Epithelial cell of esophagus (primary cell): Measurements from ENCODE around the gene PCBP3.

Experiments
- DNase-seq: peaks from one replicate; pipeline ENCODE4 v3.0.0; 2010; ENCODE audit warnings: low read depth
- H3K4me3 ChIP-seq: 2 replicates; pipeline ENCODE4 v1.5.1; 2011; ENCODE audit warnings: mild to moderate bottlenecking, low read length, control low read depth
- TF ChIP-seq, protein P1 (sequence below): IDR thresholded peaks from 2 replicates; pipeline ENCODE4 v1.5.1; 2011; ENCODE audit warnings: low read depth, mild to moderate bottlenecking, low read length, control low read depth, inconsistent platforms; ENCODE audit not compliant: insufficient read depth; ENCODE audit errors: missing control alignments

Gene PCBP3

DNA sequence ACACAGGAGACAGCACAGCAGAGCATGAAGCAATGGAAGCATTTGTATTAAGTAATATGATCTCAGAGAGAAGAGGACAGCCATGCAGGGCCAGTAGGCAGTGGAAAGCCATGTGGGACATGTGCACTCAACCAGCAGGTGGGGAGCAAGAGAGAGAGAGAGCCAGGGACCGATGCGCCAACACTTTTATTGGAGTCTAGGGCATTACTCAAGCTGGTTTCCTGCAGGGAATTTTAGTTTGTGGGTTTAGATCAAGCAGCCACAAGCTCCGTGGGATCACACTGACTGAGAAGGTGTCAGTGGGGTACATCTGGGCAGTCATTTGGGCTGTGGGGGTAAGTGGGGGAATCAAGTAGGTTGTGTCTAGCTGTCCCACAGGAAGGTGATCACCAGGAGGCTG, 137.1 kb downstream of the PCBP3 start:
- H3K4me3 ChIP-seq: no peak overlapping the region
- TF ChIP-seq, protein P1, sequence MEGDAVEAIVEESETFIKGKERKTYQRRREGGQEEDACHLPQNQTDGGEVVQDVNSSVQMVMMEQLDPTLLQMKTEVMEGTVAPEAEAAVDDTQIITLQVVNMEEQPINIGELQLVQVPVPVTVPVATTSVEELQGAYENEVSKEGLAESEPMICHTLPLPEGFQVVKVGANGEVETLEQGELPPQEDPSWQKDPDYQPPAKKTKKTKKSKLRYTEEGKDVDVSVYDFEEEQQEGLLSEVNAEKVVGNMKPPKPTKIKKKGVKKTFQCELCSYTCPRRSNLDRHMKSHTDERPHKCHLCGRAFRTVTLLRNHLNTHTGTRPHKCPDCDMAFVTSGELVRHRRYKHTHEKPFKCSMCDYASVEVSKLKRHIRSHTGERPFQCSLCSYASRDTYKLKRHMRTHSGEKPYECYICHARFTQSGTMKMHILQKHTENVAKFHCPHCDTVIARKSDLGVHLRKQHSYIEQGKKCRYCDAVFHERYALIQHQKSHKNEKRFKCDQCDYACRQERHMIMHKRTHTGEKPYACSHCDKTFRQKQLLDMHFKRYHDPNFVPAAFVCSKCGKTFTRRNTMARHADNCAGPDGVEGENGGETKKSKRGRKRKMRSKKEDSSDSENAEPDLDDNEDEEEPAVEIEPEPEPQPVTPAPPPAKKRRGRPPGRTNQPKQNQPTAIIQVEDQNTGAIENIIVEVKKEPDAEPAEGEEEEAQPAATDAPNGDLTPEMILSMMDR: no peak
- DNase-seq: no peak

DNA sequence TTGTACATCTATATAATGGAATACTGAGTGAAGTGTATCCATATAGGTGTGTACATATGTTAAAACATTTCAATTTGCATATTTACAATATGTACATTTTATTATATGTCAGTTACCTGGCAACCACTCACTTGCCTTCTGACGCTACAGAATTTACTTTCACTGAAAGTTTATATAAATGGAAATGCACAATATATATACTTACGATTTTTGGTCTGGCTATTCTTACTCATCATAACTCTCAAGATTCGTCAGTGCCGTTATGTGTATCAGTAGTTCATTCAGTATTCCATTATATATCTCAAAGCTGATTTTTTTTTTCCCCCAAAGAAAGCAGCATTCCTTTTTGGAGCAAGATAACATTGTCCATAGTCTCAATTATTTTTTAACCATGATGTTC, 138.2 kb downstream of the PCBP3 start:
- TF ChIP-seq, protein P1: no peak
- DNase-seq: no peak
- no peak overlapping the region for H3K4me3 ChIP-seq

DNA sequence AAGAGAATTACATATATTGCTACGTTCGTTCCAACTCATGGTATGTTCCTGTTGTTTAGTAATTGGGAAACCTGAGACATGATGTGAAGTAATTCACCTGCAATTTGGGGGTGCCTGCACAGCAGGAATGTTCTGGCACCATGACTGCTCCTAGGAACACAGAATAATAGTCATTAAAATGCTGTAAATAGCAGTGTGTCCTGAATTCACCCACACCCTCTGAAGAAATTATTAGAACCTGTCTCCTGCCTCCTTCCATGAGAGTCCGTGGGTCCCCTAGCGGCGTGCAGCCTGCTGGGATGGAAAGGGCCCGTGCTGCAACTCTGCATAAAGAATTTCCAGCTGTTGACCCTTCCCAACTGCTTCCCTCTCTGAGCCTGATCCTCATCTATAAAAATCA, 143.1 kb downstream of the PCBP3 start:
- H3K4me3 ChIP-seq: no peak overlapping the region
- TF ChIP-seq, protein P1: no peak
- DNase-seq: no peak

DNA sequence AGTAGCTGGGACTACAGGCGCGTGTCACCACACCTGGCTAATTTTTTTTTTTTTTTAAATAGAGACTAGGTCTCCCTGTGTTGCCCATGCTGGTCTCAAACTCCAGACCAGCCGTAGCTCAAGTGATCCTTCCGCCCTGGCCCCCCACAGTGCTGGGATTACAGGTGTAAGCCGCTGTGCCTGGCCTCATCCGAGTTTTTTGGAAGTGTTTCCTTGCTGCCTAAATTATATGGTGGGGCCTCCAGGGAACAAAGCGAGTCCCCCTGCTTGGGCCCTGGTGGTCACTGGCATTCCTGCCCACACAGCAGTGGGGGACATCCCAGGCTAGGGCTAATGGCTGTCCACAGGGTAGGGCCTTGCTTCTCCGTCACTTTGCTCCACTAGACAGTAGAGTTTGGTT, 143.8 kb downstream of the PCBP3 start:
- no peak overlapping the region for H3K4me3 ChIP-seq
- TF ChIP-seq, protein P1: no peak

DNA sequence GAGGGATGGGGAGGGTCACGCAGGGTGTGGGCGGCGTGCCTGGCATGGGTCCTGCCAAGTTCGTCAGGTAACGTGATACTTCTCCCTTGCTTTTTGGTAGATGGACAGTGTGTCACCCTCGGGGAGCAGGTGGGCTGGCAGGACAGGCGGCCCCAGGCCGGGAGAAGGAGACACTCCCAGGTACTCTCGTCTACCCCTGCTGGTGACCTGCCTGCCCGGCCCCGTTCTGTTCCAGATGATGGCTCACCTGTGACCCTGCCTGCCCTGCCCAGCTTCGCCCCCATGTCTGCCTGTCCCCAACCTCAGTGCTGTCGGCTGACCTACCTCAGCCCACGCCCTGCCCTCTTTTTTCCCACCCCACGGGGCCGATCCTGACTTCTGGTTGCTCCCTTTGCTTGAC, 144.7 kb downstream of the PCBP3 start:
- no peak overlapping the region for H3K4me3 ChIP-seq
- TF ChIP-seq, protein P1: no peak
- DNase-seq: no peak

More for the DNA sequence above, 143.8 kb downstream of the PCBP3 start:
- DNase-seq: no peak

DNA sequence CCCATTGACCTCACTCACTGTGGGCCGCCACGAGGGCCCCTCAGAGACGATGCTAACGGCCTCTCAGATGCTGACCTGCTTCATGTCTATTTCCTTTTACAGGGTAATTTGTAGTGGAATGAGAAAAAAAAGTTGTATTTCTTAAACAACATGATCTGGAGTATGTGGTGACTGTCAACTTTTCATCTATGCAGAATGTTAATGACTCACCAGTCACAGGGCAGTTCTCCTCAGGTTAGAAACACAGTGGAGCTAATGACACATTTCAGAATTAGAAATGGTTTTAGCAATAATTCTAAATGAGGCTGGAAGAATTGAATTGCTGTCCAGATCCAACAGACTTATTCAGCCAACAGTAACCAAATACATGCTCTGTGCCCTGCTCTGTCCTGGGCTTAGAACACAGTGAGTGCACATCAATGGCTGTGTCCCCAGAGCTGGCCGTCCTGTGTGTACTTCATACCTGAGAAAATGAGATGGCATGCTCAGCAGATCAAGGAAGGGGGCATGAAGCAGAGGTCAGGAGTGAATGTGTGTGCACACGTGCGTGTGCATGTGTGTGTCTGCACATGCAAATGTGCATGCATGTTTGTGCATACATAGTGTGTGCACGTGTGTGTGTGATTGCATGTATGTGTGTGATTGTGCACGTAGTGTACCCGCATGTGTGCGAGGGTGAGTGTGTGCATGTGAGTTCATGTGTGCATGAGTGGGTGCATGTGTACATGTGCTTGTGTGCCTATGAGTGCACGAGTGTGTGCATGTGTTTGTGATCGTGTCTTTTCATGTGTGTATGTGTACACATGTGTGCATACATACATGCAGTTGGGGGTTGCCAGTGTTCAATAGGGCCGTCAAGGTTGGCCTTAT, 145.3 kb downstream of the PCBP3 start:
- TF ChIP-seq, protein P1: no peak

DNA sequence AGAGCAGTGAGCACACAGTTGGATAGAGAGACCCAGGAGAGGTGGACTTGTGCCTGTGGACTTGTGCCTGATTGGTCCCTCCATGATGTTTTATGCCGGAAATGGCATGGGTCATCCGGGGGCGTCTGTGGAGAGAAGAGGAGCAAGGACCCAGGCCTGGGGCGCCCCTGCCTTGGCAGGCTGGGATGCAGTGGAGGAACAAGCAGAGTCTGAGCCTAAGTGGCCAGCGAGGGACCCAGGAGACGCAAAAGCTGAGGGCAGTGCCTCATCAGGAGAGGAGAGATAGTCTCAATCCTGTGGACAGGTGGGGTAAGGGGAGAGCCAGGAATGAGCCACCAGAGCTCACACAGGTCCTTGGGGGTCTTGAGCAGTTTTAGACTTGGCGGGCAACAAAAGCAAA, 146.9 kb downstream of the PCBP3 start:
- DNase-seq: no peak
- H3K4me3 ChIP-seq: no peak overlapping the region
- TF ChIP-seq, protein P1: no peak

More for the DNA sequence above, 145.3 kb downstream of the PCBP3 start:
- no peak for DNase-seq
- no peak overlapping the region for H3K4me3 ChIP-seq
